Measurements from ENCODE around the gene ASTL.
"Not testable (repeated sequence)": the region's sequence is repeated elsewhere in the genome, so short reads cannot be mapped to it uniquely, and the experiment has no call there.

Gene ASTL

DNA sequence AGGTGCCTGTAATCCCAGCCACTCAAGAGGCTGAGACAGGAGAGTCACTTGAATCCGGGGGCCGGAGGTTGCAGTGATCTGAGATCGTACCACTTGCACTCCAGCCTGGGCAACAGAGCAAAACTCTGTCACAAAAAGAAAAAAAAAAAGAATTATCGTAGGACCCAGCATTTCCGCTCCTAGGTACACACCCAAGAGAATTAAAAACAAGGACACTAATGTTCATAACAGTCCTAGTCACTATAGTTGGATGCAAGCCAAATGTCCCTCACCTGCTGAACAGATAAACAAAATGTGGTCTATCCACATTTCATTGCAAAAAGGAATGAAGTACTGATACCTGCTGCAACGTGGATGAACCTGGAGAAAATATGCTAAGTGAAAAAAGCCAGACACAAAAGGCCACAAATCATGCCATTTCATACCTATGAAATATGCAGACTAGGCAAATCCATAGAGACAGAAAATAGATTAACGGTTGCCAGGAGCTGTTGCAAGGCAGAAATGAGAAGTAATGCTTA is 43.1 kb downstream of the ASTL start:
- no peak for DNase-seq

DNA sequence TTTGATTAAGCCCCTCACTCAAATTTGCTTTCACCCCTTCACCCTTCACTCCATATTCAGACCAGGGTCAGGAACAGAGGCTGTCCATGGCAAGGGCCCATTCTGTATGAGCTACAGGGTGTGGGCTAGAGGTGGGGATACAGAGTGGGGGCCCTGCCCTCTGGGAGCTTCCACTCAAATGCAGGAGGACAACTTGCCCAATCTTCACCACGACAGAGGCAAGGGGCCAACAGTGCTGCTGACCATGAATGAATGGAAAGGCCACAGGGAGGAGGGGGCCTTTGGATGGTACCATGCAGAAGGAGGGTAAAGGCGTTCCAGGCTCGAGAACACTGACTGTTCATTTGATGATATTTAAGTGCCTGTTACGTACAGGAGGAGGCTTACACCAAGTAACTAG is 44.8 kb downstream of the ASTL start:
- DNase-seq = no peak

DNA sequence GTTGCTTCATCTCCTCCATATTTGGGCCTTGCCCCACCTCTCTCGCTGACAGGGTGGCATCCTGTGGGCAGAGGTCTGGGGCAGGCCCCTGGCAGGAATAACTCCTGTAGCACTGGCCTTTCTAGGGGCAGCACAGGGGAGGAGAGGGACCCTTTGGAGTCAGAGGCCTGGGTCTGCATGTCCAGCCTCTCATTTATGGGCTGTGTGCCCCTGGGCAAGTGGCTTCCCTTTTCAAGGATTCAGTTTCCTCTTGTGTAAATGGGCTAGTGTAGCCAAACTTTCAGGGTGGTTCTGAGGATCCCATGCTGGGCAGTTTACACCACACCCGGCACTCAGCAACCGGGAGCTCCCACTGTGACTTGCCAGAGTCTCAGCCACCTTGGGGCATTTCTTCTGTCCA is 45.4 kb downstream of the ASTL start:
- no peak for DNase-seq

DNA sequence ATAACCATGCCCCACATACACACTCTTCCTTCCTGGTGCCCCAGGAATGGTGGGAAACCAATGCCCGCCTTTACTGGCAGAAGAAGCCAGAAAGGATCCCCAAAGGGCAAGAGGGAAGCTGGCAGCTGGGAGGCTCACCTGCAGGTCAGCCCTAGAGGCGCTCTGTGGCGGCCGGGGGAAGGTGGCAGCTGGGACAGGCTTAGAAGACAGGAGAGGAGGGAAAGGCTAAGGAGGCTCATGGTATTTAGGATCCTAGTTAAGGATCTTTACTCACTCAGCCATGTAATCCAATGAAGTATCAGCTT is 45.8 kb downstream of the ASTL start:
- no peak for DNase-seq

DNA sequence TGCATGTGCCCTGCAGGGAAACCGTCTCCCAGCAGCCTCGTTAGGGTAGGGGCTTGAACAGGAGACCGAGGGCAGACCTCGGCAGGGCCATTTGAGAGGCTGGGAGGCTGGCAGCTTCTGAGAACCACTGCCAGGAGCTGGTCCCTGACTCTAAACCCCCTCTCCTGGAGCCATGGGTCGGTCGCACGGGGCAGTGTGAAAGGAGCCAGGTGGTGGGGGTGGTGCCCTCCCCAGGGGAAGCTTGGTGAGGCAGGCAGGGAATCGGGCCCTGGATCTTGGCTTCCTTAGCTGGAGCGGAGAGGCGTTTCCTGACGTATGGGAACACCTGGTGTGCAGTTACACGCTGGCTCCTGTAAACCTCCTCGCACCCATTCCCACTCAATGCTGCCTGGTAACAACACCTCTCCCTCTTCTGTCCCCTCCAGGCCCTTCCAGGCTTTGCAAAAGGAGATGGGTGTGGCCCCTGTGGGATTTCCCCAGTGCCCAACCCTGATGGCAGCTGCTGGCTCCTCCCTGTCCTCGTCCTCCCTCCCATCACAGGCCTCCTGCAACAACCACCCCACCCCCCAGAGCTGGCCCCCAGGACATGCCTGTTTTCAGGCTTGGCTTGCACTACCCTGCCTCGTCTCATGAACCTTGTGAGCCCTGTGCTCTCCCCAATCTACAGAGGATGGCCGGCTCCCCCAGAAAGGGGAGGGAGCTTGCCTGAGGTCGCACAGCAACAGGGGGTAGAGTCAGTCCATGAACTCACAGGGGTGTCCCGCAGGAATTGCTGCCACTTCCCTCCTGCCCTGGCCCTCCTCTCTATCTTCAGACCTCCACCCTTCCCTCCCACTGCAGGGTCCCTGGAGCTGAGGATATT is 46.4 kb downstream of the ASTL start:
- no peak for DNase-seq

DNA sequence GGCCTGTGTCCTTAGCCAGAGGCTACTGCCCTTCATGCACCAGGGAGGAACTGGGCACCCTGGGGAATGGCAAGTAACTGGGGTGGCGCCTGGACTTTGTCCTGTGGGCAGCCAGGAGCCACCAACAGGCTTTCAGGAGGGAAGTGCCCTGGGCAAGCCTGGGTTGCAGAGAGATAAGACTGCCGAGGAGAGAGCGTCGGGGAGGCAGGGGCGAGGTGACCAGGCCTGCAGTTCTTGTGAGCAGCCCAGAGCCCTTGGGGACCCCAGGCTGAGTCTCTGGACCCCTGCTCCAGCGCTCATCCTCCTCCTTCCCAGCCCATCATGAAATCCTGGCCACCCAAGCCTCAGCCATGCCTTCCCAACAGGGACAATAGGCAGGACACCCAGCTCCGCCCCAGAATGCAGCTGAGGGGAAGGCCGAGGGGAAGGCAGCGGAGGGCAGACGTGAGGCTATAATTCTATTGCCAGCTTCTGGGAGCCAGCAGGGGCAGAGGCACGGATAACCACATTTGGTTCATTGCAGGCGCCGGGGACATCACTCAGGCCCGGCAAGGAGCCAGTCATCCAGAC is 47.1 kb downstream of the ASTL start:
- DNase-seq = no peak

DNA sequence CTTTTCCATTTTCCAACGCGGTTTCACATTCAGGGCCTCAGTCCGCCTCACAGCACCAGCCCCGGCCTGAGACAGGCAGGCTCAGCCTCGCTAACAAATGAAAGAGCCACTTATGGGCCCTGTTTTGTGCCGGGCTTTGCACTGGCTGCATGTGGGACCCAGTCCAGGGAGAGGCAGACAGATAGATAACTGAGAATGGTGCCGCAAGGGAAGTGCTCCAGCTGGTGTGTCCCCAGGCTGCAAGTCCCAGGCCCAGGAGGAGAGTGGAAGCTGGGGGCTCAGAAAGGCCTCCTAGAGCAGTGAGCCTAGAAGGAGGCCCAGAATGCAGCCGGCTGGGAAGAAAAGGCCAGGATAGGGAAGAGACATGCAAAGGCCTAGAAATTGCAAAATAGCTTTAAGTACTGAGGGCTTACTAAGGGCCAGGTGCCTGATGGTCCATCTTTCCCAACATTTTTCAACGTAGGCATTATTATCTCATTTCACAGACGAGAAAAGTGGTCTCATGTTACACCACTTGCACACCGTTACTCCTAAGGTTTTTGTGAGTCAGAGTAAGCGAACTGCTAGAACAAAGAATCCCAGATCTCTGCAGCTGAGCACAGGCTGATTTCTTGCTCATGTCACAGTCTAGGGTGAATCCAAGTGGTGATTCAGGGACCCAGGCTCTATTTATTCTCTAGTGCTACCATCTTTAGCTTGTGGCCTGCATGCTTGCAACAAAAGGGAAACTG is 47.9 kb downstream of the ASTL start:
- no peak for DNase-seq

DNA sequence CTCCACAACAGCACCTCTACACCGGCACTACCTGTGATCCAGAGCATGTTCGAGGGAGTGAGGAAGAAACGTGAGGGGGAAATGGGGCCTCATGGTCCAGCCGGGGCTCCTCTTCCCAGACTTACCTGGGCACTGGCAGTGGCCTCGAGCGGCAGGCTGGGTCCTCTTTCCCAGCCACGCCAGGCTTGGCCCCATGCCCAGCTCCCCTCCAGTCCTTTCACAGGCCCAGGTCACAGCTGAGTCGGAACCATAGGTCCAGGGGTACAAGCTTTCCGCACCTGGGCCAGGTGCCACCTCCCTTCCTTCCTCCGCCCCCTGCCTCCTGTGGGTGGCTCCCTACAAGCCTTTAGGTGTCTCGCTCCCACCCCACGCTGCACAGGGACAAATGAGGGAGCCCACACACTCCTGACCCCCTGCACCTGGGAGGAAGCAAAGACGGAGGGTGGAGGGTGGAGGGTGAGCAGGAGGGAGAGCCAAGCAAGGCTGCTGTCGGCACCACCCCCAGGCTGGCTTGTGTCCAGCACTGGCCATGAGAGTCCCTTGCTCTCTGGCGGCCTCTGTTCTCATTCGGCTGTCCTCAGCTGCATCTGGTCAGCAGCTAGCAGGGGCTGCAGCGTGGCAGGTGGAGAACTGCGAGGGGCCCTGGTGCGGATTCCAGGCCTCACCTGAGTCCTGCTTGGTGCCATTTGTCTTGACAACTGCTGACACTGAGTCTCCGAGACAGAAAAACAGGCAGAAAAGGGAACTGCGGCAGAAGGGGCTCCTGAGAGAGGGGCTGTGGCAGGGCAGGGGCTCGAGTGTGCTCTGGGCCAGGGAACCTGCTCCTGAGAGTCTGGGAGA is 48.7 kb downstream of the ASTL start:
- DNase-seq = no peak

DNA sequence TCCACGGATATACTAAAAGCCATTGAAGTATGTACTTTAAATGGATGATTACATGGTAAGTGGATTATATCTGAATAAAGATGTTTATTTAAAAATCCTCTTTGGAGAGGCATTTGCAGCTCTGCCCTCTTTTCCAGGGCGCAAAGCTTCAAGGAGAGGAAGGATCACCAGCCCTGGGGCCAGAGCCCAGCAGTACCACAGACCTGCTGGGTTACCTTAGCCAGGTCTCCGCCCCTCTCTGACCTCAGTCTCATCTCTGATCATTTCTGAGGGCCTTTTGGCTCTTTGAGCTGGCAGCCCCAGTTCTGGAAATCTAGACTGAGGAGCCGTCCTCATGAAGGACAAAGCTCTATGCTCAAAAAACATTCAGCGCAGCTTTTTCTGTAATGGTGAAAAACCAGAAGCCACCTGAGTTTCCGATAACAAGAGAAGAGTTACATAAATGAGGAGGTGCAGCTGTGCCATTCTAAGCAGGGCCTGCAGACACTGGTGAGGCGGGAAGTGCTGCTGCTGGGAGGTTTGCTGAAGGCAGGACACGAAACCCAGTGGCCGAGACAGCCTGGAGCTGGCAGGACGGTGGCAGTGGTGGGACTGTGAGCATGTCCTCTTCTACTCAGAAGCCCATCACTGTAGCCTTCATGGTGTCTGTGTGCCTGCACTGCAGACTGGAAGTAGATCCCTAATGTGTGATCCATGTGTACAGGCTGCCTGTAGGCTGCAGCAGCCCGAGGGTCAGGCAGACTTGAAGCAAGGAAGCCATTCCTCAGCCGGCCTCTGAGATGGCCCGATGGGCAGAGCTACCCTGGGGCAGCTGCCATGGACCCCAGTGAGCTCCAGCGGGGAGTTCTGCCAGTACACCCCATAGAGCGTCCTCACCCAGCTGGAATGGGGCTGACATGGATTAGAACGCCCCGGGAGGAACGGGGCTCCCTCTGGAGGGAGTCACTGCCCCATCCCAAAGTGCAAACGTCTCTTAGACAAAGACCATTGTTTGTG is 49.7 kb downstream of the ASTL start:
- DNase-seq = no peak

DNA sequence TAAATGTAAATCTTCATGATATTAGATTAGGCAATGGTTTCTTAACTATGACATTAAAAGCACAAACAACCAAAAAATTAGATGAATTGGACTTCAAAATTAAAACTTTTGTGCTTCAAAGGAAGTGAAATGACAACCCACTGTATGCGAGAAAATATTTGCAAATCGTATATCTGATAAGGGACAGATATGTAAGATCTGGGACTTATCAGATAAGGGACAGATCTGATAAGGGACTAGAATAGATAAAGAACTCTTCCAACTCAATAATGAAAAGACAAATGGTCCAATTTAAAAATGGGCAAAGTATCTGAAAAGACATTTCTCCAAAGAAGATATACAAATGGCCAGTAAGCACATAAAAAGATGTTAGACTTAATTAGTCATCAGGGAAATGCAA is 51.2 kb downstream of the ASTL start:
- DNase-seq = no peak

DNA sequence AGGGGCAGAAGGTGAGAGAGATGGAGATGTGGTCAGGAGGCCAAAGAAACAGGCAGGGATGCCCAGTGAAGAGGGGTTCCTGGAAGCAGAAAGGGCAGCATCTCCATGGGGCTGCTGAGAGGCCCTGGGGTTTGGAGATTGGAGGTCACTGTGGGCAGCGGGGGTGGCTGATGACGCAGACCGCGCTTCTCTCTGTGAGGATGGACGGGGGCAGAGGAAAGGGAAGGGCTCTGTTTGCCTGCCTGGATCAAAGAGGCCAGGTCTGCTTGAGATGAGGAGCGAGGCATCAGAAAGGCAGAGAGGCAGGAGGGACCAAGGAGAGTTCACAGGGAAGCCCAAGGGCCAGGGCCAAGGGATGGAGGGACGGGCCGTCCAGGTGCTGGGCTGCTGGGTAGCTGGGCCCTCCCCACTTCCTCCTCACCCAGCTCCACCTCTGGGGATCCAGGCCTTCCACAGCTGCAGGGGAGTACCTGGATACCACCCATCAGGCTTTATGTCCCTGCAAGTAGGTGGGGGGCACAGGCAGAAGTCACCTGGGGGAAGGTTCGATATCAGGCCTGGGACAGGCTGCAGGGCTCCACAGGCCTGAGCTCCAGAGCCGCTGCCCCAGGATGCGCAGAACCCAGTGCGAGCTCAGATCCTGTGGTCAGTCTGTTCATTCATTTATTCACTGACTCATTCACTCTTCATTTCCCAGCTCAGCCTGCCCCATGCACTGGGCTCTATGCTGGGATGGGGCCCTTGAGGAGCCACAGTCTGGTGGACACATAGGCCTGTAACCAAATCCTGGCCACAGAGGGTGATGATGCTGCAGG is 52.6 kb downstream of the ASTL start:
- no peak for DNase-seq

DNA sequence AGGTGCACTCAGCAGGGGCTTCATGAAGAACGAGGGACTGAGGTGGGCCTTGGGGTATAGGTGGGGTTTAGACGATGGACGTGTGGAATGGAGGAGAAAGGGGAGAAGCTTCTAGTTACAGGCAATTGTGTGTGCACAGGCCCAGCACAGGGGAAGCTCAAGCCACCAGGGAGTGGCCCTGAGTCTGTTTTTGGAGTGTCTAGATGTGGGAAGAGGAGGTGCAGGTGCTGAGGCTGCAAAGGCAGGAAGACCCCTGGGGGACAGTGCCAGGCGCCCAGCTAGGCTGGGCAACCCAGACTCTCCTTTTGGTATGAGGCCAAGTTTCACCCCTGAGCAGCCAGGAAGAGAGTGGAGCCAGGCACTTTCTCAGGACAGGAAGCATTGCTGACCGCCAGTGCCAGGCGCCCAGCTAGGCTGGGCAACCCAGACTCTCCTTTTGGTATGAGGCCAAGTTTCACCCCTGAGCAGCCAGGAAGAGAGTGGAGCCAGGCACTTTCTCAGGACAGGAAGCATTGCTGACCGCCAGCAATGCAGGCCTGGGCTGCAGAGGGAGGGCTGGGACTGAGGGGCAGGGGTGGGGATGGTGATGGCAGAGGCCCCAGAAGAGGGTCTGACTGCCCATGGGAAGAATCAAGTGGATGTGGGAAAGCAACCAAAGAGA is 53.3 kb downstream of the ASTL start:
- not testable (repeated sequence) for DNase-seq

DNA sequence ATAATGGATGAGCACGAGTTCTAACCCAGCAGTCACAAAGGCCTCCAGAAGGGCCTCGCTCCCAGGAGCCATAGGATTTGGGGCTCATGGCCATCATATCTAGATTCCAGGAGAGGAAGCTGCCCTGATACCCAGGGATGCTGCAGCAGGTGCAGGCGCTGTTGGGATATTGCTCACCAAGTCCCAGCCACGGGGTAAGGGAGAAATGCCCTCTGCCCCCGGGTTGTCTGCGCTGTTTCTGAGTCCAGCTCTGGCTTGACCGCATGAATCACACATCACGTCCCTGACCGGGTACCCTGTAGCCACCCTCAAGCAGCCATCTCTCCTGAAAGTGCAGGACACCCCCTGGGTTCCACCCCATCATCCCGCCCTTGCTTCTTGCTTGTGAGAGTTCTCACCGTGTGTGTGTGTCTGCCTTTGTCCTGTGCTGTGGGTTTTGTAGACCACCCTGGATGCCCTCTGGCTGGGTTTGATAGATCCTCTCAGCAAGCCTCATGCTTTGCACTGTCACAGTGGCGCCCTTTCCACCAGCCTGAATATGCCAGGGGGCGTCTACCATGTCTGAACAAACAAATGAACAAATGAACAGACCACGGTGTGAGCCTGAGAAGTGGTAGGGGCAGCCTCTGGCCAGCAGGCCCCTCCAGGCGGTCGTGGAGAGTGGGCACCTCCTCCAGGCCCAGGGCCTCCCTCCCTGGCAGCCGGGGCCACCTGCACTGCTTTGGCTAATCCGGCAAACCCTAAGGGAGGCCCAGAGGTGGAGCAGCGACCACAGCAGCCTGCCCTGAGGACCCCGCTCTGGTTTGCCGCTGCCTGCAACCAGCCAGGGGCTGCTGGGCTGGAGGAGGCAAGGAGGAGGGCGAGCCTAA is 54.1 kb downstream of the ASTL start:
- no peak for DNase-seq

DNA sequence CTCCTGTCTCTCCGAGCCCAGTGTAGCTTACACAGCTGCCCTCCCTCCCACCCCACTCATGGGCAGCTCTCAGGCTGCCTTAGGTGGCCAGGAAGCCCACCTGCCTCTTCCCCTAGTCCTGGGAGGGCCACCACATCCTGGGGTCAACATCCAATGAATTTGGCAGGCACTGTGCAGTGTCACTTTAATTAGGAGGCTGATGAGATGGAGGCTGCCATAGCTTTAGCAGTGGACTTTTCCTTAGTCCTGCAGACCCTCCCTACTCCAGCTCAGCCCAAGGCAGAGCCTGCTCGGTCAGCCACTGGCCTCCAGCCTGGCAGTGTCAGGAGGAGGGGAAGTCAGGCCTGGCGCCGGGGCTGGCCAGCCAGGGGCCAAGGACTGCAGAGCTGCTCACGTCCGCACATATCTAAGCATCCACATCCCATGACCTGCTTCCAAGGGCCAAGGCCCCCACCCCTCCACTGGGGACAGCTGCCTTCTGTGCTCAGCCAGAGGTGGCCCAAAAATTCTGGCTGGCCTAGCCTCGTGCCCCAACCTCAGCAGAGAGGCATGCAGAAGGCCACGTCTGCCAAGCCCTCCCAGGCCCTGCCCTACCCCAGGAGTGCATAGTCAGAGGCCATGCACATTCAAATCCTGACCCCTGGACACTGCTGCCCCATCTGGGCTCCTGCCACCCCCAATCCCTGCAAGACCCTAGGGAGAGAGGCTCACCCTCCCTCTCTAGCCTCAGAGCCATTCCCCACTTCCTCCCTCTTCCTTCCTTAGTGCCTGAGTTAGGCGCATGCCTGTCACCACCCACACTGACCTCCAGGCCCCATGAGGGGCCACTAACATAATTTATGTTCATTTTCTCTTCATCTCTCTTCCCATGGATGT is 55.0 kb downstream of the ASTL start:
- DNase-seq = no peak

DNA sequence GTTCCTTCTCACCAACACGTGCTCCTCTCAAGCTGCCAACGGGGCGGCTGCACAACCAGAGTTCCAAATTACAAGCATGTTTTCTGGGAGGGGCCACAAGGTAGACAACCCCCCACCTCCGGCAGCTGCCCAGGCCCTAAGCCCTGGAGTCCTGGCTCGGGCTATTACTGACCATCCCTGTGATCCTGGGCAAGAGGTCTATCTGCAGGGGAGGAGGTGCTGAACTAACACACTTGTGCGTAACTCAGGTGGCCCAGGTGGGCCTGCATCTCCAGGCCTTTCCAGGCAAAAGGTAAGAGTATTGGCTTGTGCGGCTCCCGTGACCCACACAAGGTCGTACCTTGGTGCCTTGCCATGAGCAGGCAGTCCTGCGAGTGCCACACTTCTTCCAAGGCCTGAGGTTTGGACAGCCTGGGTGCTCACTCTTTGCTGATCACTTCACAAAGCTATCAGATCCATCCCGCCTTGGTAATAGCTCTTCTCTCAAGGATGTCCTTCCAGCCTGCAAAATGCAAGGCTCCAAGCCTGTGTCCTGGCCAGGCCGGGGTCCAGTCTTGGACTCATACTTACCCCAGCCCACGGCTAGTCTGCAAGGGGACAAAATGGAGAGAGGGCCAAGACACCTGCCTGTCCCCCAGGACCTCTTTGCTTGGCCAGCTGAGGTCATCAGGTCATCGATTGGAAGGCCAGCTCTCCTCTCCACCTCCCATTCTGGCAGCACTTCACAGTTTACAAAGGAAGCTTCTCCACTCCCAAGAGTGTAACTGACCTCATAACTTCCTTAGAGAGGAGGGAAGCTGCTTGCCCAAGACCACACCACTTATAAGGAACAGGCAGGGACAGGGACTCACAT is 55.9 kb downstream of the ASTL start:
- DNase-seq = no peak

DNA sequence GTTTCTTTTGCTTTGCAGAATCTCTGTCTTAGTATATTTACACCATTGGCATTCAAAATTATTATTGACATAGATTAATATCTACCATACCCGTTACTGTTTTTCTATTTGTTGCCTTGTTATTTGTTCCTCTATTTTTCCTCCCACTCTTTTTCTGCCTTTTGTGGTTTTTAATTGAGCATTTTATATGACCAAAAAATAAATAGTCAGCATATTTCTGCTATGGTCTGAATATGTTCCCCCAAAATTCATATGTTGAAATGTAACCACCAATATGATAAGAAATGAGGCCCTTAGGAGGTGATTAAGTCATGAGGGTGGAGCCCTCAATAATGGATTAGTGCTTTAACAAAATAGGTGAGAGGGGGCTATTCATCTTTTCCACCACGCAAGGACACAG is 57.3 kb downstream of the ASTL start:
- no peak for DNase-seq

DNA sequence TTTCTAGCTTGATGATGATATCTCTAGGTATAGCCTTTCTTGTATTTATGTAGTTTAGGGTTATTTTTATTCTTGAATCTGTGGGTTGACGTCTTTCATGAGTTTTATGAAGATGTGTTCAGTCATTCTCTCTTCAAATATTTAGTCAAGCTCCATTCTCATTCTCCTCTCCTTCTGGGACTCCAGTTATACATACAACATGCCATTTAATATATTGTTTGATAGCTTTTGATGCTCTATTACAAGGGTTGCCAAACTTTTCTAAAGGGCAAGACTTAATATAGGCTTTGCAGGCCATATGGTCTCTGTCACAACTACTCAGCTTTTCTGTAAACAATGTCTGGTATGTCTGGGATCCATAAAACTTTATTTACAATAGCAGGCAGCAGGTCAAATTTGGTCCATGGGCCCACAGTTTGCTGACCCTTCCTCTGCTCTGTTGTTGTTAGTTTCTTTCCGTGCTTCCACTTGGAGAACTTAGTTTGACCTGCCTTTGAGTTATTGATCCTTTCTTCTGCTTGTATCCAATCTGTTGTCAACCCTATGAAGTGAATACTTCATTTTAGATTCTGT is 63.0 kb downstream of the ASTL start:
- DNase-seq = no peak
